Measurements from ENCODE around the gene EIF4G1. TPM values are rescaled to one million over a fixed set of nuclear protein-coding genes. Genes with fewer than 3 reads are reported as not detected.
A peak's percentile ranks its signal among the peaks of the same experiment; 100 is the strongest.

EIF4G1 gene
- total RNA-seq, 1 donor from 2014 or later = 403 TPM

- peaks cover 36% of the 10 kb centered on the region for H3K27me3 Mint-ChIP-seq (ENCODE audit: low read depth)
- no peak for DNase-seq (ENCODE audit: low spot score)
- no peaks in the 10 kb centered on the region for H3K9me3 Mint-ChIP-seq (ENCODE audit: low read depth)
- no peak within 1 kb of the TSS for H3K27ac Mint-ChIP-seq (ENCODE audit: unreplicated experiment)
- TF ChIP-seq CTCF (IDR thresholded peaks at IDR 0.05) = no peak
- peaks cover 12% of the 10 kb centered on the region for H3K4me1 Mint-ChIP-seq (ENCODE audit: low read depth)
- no peaks in the 10 kb centered on the region for H3K36me3 Mint-ChIP-seq (ENCODE audit: low read depth)
- peak within 1 kb of the TSS; percentile 57 for H3K4me3 Mint-ChIP-seq (ENCODE audit: unreplicated experiment)
Measured at GRCh38 chr3:184377882-184378445, 63.6 kb downstream of the EIF4G1 start, which contains the start of gene THPO. Gene THPO, minus strand, starts transcription at chr3:184378207. Its CDS starts 1,948 bp downstream, at chr3:184376259.

DNA sequence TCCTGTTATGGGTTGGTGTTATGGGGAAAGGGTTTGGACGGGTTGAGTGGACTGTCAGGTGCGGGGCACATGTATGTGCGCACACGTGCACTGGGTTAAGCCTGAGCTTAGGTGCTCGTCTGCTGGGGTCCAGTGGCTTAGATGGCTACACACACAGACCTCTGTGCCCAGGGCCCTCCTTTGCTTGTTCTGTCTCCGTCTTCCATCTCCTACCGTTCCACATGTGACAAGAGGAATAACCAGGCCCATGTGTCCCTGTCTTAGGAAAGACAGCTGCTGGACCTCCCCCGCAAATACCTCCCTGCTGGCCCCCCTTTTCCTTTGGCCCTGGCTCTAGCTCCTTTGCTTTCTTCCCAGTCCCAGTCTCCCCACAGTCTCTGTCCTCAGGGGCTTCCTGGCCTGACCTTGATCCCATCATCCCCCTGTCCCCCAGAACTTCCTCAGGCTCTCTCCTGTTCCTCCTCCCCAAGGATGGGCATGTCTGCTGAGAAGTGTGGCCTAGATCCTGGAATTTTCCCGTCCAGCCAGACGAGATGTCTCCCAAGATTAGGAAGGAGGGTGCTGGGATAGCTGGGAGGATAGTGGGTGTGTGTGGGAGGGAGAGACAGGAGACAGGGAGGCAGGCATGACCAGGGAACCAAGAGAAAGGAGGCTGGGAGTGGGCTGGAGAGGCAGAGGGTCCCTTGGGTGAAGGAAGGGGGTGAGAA lies 64.4 kb downstream of the EIF4G1 start:
- Mint-ChIP-seq H3K9me3 (ENCODE audit: low read depth) (no peaks in the 10 kb centered on the region), H3K4me1 (ENCODE audit: low read depth) (peaks cover 5% of the 10 kb centered on the region), H3K27me3 (ENCODE audit: low read depth) (peaks cover 36% of the 10 kb centered on the region), H3K27ac (ENCODE audit: unreplicated experiment) (no peak overlapping the region), H3K36me3 (ENCODE audit: low read depth) (no peaks in the 10 kb centered on the region), H3K4me3 (ENCODE audit: unreplicated experiment) (peak overlapping the region; percentile 57)
- TF ChIP-seq CTCF (IDR thresholded peaks at IDR 0.05) = no peak
- no peak for DNase-seq (ENCODE audit: low spot score)

GRCh38 chr3:184379358-184380184 lies 65.2 kb downstream of the EIF4G1 start, which contains the start of gene CHRD:
Gene CHRD, plus strand, starts transcription at chr3:184380054. Its CDS starts 265 bp downstream, at chr3:184380319.
- no peaks in the 10 kb centered on the region for H3K36me3 Mint-ChIP-seq (ENCODE audit: low read depth)
- H3K9me3 Mint-ChIP-seq (ENCODE audit: low read depth) = no peaks in the 10 kb centered on the region
- TF ChIP-seq CTCF (IDR thresholded peaks at IDR 0.05) = no peak
- H3K4me1 Mint-ChIP-seq (ENCODE audit: low read depth) = peaks cover 4% of the 10 kb centered on the region
- H3K27ac Mint-ChIP-seq (ENCODE audit: unreplicated experiment) = no peak within 1 kb of the TSS
- peak within 1 kb of the TSS; percentile 57 for H3K4me3 Mint-ChIP-seq (ENCODE audit: unreplicated experiment)
- no peak for DNase-seq (ENCODE audit: low spot score)
- peaks cover 36% of the 10 kb centered on the region for H3K27me3 Mint-ChIP-seq (ENCODE audit: low read depth)

- Mint-ChIP-seq H3K4me3 (ENCODE audit: unreplicated experiment) (no peak overlapping the region), H3K27ac (ENCODE audit: unreplicated experiment) (no peak overlapping the region), H3K36me3 (ENCODE audit: low read depth) (no peaks in the 10 kb centered on the region), H3K9me3 (ENCODE audit: low read depth) (no peaks in the 10 kb centered on the region), H3K27me3 (ENCODE audit: low read depth) (peaks cover 32% of the 10 kb centered on the region), H3K4me1 (ENCODE audit: low read depth) (peaks cover 4% of the 10 kb centered on the region)
- DNase-seq (ENCODE audit: low spot score) = no peak
- no peak for TF ChIP-seq CTCF (IDR thresholded peaks at IDR 0.05)
Measured at GRCh38 chr3:184380185-184380626, 65.8 kb downstream of the EIF4G1 start.
